ENCODE data around the gene PSMD12. TPM values are rescaled to one million over a fixed set of nuclear protein-coding genes. Genes with fewer than 3 reads are reported as not detected.
"Not testable (repeated sequence)": the region's sequence is repeated elsewhere in the genome, so short reads cannot be mapped to it uniquely, and the experiment has no call there.

Gene PSMD12
- total RNA-seq = 45.5 TPM
- long read RNA-seq, full-length matches to known transcripts = 21 of 24 reads
- long read RNA-seq, partial matches to known transcripts = 1 of 24 reads
- long read RNA-seq, other reads (novel, unspliced or antisense) = 2 of 24 reads

DNA sequence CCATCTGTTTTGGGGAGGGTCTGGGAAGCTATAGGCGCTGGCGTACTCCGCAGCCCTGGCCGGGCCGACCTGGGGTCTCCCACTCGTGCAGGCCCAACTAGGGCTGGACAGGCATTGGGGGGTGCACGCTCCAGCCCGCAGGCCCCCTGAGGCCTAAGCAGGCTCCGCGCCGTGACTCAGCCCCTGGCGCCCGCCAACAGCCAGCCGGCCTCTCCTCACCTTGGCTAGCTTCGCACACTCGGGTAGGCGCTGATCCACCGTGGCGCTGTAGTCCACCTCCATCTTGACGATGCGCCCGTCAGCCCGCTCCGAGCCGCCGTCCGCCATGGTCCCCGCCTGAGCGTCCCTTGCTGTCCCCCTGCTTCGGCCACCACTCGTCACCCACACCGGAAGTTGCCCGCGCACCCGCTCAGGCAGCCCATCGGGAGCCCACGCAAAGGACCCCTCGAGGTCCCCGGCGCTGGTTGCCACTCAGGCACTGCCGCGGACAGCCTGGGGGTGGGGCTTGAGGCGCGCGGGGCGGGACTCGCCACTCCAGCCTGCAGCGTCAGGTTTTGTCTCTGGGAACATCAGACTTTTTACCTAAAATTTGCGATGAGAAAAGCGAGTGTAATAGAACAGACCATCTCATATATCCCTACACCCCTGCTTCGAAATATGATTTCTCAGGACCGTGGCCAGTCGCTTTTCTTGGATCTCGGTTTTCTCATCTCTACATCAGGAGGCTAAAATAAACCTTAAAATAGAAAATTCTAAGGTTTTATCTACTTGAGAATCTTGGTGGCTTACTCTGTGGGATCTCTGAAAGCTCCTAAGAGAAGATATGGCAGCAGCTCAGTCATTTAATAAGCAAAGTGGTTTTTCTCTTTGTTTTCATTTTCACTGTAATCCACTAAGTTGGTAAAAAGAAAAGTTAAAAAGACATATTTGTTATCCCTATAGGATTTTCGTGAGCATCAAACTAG lies at the start of gene PSMD12:
PSMD12 (minus strand) TSS at position 385 of the 965 bp plus-strand sequence; CDS start at position 327, 58 bp downstream.
- intact Hi-C loops (cut with DNase I) = no loop called here
- ATAC-seq = peak; percentile 99
- DNase-seq (ENCODE audit: missing footprints) = peak; percentile 98

DNA sequence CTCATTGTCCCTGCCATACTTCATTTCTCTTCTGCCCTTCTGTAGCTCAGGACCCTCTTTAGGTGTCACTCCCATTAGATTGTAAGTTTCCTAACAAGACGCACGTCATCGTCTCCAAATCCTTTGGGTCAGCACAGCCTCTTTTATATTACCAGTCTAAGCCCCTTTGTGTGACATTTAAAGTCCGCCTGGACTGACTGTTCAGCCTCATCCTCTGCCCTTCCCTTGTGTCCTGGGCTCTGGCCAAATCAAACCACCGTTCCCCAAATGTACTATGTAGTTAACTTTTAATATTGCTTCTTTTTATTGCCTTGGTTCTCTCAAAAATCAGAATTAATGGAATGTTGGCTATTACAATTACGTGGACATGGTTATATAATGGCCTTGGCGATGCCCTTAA lies 48.9 kb upstream of the PSMD12 start:
- ATAC-seq (no peak), DNase-seq (ENCODE audit: missing footprints) (no peak)
- intact Hi-C loops (cut with DNase I) = no loop called here

DNA sequence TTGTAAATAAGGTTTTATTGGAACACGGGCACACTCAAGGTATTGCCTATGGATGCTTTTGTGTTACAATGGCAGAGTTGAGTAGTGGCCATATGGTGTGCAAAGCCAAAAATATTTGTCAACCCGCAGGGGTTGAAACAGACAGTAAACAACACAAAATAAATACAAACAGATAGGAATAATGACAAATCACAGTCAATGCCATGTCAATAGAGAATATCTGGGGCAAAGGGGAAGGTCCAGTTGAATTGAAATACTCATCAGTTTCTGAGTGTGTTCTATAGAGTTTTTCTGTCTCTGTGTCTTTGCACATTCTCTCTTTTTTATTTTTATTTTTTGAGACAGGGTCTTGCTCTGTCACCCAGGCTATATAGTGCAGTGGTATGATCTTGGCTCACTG lies 48.2 kb upstream of the PSMD12 start:
- DNase-seq (ENCODE audit: missing footprints) = no peak
- intact Hi-C loops (cut with DNase I) = no loop called here
- no peak for ATAC-seq

DNA sequence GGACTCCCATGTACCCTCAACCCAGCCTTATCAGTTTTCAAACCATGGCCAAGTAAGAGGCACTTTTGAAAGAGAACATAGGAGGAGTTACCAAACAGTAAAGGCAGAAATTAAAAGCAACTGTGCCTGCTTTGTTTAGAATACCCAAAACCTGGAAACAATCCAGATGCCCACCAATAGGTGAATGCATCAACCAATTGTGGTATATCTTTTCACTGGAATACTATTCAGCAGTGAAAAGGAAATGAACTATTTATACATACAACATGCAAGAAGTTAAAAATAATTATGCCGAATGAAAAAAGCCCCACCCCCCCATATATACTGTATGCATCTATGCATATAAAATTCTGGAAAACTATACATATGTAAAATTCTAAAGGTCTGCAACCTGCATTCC lies 47.8 kb upstream of the PSMD12 start:
- no peak for DNase-seq (ENCODE audit: missing footprints)
- no peak for ATAC-seq

DNA sequence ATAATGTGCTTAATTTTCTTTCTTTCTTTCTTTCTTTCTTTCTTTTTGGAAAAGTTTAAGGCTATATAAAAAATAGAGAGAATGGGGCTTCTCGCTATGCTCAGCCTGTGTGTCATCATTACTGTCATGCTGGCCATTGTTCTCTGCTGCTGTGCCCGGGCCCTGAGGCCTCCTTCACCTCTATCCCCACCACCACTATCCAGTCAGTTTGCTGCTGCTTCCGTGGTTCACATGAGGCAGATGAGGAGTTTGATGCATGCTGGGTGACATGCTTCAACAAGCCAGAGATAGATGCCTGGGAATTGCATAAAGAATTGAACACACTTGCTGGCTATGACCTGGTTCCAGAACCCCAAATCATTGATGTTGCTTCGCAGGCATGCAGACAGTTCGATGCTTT lies 47.0 kb upstream of the PSMD12 start:
- intact Hi-C loops (cut with DNase I) = no loop called here
- DNase-seq (ENCODE audit: missing footprints) (no peak), ATAC-seq (no peak)

More for the DNA sequence above, 47.8 kb upstream of the PSMD12 start:
- intact Hi-C loops (cut with DNase I) = no loop called here

DNA sequence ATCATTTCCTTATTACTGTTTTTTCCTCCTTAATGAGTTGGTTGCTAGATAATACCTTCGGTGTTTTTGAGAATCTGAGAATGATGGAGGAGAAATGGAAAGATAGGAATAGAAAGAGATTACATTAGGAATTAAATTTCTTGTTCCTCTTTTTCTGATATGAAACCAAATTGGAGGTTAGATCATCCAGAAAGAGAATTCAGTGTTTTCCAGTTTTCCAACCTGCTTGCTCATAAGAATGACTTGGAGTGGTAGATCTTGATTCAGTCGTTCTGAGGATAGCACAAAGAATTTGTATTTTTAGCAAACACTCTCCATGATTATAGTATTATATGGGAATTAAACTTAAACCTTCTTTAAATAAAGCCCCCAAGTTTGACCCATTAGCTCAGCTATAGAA lies 46.6 kb upstream of the PSMD12 start:
- intact Hi-C loops (cut with DNase I) = no loop called here
- ATAC-seq (no peak), DNase-seq (ENCODE audit: missing footprints) (no peak)

DNA sequence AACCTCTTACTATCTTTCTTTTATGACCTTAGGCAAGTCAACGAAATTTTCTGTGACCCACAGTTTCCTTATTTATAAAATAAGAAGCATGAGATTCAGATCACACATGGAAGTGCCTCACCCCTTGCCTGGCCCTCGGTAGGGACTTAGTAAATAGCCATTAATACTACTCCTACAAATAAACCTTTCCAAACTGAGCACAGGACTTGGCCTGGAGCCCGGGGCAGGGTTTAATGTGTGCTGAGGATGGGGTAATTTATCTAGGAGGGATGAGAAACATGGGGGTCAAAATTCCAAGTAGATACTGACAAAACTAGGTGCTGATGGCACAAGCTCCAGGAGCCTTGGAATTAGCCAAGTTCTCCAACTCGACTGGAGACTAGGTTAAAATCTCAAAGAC lies 45.7 kb upstream of the PSMD12 start:
- intact Hi-C loops (cut with DNase I) = no loop called here
- ATAC-seq (no peak), DNase-seq (ENCODE audit: missing footprints) (no peak)

DNA sequence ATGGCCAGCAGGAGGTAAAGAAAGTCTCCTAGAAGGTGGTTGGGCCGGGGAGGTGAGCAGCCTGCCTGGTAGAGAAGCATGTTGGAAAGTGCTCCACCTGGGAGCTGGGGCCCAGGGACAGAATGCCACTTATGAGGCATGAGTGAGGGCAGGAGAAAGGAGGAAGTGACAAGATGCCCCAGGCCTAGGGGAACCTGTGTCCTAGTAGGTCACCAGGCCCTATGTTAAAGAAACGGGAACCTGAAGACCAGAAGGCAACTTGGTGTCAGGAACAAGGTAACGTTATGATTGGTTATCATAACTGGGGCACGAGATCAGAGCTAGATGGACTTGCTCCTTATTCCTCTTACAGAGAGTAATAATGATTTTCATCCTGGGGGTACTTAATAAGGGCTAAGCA lies 45.0 kb upstream of the PSMD12 start:
- intact Hi-C loops (cut with DNase I) = no loop called here
- ATAC-seq = no peak
- no peak for DNase-seq (ENCODE audit: missing footprints)

DNA sequence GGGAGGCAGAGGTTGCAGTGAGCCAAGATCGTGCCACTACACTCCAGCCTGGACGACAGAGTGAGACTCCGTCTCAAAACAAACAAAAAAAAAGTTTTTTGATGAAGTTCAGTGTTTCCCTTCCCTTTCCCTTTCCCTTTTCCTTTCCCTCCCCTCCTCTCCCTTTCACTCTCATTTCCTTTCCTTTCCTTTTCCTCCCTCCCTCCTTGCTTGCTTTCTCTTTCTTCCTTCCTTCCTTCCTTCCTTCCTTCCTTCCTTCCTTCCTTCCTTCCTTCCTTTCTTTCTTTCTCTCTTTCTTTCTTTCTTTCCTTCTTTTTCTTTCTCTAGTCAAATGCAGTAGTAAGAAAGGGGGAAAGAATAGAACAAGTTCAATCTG lies 42.1 kb upstream of the PSMD12 start:
- intact Hi-C loops (cut with DNase I); DNase-seq (ENCODE audit: missing footprints); ATAC-seq: not testable (repeated sequence)

DNA sequence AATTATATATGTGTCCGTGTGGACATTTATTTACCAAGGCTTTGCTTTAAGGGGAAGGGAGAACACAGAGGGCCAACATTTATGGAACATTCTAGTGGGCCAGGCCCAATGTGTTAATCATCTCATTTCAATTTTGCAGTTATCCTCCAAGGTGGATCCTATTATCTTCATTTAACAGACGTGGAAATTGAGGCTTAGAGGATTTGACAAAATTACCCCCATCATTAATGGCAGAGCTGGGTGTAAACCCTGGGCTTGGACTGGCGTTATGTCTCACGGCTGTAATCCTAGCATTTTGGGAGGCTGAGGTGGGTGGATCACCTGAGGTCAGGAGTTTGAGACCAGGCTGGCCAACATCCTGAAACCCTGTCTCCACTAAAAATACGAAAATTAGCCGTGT lies 37.1 kb upstream of the PSMD12 start:
- ATAC-seq (no peak), DNase-seq (ENCODE audit: missing footprints) (no peak)
- intact Hi-C loops (cut with DNase I) = no loop called here

DNA sequence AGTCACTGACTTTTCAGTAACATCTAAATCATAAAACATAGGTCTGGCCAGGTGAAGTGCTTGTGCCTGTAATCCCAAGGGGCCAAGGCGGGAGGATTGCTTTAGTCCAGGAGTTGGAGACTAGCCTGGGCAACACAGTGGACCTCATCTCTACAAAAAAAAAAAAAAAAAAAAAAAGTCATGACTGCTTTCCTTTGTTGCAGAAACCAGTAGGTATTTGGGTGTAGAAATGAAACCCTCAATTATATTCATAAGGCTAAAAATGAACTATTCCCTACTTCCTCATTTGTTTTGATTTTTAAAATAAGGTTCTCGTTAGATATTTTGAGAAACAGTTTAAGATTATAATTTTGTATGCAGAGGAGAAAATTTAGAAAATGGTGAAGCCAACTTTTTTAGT lies 36.7 kb upstream of the PSMD12 start:
- ATAC-seq = no peak
- intact Hi-C loops (cut with DNase I) = no loop called here
- DNase-seq (ENCODE audit: missing footprints) = no peak

DNA sequence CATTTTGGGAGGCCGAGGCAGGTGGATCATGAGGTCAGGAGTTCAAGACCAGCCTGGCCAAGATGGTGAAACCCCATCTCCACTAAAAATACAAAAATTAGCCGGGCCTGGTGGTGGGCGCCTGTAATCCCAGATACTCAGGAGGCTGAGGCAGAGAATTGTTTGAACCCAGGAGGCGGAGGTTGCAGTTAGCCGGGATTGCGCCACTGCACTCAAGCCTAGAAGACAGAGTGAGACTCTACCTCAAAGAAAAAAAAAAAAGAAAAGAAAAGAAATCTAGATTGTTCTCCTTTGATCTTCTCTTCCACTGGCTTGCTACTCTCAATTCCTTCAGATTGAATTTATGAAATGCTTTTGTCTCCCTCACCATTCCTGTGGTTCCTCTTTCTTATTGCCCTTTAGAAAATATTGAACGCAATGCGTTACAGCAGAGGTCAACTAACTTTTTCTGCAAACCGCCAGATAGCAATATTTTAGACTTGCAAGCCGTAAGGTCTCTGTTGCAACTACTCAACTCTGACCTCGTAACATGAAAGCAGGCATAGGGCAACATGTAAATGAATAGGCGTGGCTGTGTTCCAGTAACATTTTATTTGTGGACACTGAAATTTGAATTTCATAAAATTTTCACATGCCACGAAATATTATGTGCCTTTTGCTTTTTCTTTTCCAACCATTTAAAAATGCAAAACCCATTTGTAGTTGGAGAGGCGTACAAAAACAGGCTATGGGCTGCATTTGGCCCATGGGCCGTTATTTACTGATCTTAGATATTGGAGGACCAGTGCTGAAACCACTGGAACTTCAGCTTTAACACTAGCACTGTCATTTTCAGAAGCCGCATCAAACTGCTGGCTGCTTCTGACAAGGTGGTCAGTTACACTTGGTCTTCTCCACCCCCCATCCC lies 35.5 kb upstream of the PSMD12 start:
- intact Hi-C loops (cut with DNase I) = no loop called here
- DNase-seq (ENCODE audit: missing footprints) = no peak
- no peak for ATAC-seq

DNA sequence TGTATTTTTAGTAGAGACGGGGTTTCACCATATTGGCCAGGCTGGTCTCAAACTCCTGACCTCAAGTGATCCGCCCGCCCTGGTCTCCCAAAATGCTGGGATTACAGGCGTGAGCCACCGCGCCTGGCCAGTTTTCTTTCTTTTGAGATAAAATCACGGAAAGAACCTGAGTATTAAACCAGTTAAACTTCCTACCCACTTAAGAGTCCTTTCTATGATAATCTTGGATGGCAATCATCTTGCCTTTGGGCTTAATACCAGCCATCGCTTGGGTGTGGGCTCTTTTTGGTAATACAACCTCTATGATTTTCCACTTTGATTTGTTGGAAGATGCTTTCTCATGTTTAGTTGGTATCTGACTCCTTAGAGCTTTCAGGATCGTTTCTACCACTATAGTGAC lies 34.7 kb upstream of the PSMD12 start:
- intact Hi-C loops (cut with DNase I) = no loop called here
- ATAC-seq = no peak
- no peak for DNase-seq (ENCODE audit: missing footprints)

DNA sequence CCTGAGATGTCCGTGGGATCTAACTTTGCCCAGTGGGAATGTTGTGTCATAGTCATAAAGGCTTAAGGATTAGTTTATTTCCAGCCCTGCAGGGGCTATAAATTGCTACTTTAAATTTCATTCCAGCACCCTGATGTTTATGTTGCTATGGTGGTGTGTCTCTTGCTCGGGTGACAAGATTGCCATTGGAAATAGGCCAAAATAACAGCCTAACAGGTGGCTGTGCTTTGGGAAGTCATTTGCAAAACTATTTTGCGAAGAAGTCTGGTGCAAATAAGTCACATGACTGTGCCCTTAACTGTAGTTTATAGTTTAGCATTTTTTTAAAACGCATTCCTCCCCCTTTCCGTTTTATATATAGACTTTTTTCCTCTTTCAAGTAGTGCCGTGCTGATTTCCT lies 33.8 kb upstream of the PSMD12 start:
- ATAC-seq (no peak), DNase-seq (ENCODE audit: missing footprints) (no peak)
- intact Hi-C loops (cut with DNase I) = no loop called here

DNA sequence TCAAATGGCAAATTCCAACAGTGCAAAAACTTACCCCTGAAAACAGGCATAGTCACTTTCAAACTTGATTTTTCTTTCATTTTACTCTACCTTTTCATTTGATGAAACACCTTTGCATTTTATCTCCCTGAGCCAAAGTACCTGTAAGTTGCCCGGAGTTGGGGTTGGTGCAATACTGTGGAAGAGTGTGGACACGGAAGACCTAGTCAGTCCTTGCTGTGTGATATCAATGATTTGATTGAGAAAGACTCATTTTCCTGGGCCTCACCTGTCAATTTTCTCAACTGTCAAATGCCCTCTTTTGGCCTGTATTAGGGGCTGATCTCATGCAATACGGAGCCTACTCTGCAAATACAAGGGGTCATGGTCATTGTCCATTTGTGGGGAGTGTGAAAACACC lies 33.3 kb upstream of the PSMD12 start:
- ATAC-seq (no peak), DNase-seq (ENCODE audit: missing footprints) (no peak)
- intact Hi-C loops (cut with DNase I) = no loop called here

DNA sequence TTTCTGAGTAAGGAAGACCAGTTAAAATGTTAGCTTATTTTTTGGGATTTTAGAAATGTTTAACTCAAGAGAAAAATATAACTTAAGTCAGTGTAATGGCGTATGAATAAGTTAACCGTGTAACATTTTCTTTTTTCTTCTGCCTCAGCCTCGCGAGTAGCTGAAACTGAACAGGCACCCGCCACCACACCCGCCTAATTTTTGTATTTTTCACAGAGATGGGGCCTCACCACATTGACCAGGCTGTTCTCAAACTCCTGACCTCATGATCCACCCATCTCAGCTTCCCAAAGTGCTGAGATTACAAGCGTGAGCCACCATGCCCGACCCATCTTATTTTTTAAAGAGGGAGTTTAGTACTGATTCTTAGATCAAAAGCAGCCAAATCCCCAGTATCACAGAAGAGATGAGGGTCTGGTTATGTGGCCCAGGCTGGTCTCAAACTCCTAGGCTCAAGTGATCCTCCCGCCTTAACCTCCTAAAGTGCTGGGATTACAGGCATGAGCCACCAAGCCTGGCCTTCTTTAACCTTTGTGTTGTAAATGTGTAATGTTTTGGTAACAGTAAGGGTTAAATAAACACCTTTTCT lies 27.5 kb upstream of the PSMD12 start:
- no peak for ATAC-seq
- DNase-seq (ENCODE audit: missing footprints) = no peak
- intact Hi-C loops (cut with DNase I) = no loop called here

DNA sequence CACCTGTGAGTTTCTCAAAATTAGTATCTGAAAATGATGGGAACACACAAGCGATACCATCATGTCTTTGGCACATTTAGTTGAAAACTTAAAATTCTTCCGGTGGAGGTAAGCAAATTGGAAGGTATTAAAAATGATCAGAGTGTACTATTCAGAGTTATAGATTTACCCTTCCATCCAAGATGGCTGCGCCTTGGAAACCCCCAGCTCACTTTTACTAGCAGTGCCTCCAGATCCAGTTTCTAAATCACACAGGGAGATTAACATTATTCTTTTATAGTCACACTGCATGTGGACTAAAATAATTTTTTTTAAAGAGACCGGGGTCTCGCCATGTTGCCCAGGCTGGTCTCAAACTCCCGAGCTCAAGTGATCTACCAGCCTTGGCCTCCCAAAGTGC lies 25.7 kb upstream of the PSMD12 start:
- ATAC-seq (no peak), DNase-seq (ENCODE audit: missing footprints) (no peak)
- intact Hi-C loops (cut with DNase I) = no loop called here

DNA sequence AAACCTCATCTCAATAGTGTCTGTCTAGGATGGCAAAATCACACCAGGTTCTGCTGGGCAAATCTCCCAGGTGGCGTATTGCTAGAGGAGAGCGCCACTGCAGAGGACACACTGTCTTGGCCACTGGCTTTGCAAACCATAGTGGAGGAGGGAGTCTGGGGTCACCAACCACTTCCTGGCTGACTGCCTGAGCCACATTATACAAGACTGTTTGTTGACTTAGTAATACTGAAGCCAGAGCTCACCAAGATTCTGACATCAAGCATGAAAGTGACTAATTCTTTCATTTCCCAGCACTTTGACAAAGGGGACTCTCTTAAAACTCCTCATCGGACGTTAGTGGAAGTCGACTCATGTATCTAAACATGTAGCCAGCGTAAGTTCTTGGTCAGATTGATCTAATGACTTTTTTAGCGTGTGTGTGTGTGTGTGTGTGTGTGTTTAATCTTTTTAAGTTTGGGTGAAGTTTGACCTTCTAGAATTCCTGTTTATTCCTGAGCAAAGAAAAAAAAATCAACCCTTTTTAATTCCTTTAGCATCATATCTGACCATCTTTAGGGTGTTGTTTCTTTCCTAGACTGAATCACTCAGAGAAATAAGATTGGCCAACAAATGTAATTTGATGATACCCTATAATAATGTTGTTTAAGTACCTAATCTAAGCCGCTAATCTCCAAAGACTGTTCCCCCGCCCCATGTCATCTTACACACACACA lies 24.4 kb upstream of the PSMD12 start:
- ATAC-seq (peak; percentile 47), DNase-seq (ENCODE audit: missing footprints) (no peak)
- intact Hi-C loops (cut with DNase I) = no loop called here
